Left ventricle myocardium inferior (tissue), 1 donor: ENCODE data around the gene CEP152. TPM values are rescaled to one million over a fixed set of nuclear protein-coding genes. Genes with fewer than 3 reads are reported as not detected.

ENCODE experiments used
- DNase-seq: peaks from one replicate; pipeline ENCODE4 v3.0.0-alpha.2; 2020
- H3K27ac ChIP-seq: fragments of 200-600 bp; replicated peaks from 2 replicates; pipeline ENCODE4 v1.8.0; 2021
- H3K27me3 ChIP-seq: fragments of 200-600 bp; 2 replicates; pipeline ENCODE4 v1.8.0; 2021; ENCODE audit warnings: low read depth
- H3K36me3 ChIP-seq: fragments of 200-600 bp; 2 replicates; pipeline ENCODE4 v1.8.0; 2021
- H3K4me1 ChIP-seq: fragments of 200-600 bp; 2 replicates; pipeline ENCODE4 v1.8.0; 2021
- H3K4me3 ChIP-seq: fragments of 200-600 bp; 2 replicates; pipeline ENCODE4 v1.8.0; 2021; ENCODE audit warnings: mild to moderate bottlenecking, moderate library complexity
- H3K9me3 ChIP-seq: fragments of 200-600 bp; replicated peaks from 2 replicates; pipeline ENCODE4 v1.8.0; 2021
- CTCF ChIP-seq: fragments of 200-600 bp; IDR thresholded peaks from 2 replicates; pipeline ENCODE4 v1.8.0; 2021; ENCODE audit warnings: antibody characterized with exemption, mild to moderate bottlenecking, borderline replicate concordance
- intact Hi-C: fragments of 100-400 bp; cut with micrococcal nuclease; formaldehyde crosslinking; loops from one replicate; pipeline ENCODE4 v1.11.0; 2022
- total RNA-seq: library from RNA; stranded (reverse); fragmentation: NEBNext Ultra II Directional; extraction: Animal tissue kit (Norgen Biotek cat#: 25700); gene quantifications from one replicate; pipeline ENCODE4 v1.2.1, GENCODE V29; 2021
- donor health status: DM: no; HTN: yes; CAD: no; lungs with severe emphysema.

Gene CEP152
- total RNA-seq, 1 donor from 2014 or later, result 1.3 TPM

DNA sequence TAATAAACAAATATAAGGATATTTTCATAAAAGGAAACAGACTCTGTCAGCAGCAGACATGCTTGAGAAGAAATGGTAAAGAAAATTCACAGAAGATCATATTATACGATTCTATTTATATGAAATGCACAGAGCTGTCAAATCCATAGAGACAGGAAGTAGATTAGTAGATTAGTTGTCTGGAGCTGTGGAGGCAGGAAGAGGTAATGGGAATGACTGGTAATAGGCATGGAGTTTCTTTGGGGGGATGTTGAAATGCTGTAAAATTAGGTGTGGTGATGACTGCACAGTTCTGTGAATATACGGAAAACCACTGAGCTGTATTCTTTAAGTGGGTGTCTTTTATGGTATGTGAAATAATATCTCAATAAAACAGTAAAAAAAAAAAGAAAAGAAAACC, 35.3 kb downstream of the CEP152 start:
- Histone ChIP-seq H3K27me3 (no peaks in the 10 kb centered on the region), H3K4me3 (no peak overlapping the region), H3K27ac (no peak overlapping the region), H3K9me3 (peaks cover 11% of the 10 kb centered on the region), H3K4me1 (no peaks in the 10 kb centered on the region), H3K36me3 (peaks cover 11% of the 10 kb centered on the region)
- intact Hi-C loops, result no loop called here
- no peak for DNase-seq
- no peak for TF ChIP-seq CTCF

GRCh38 chr15:48774484-48774883, 36.4 kb downstream of the CEP152 start:
- H3K27ac ChIP-seq, result no peak overlapping the region
- intact Hi-C loops, result no loop called here
- H3K36me3 ChIP-seq, result peaks cover 9% of the 10 kb centered on the region
- no peak overlapping the region for H3K4me3 ChIP-seq
- no peak for DNase-seq
- H3K9me3 ChIP-seq, result peaks cover 11% of the 10 kb centered on the region
- H3K27me3 ChIP-seq, result no peaks in the 10 kb centered on the region
- H3K4me1 ChIP-seq, result no peaks in the 10 kb centered on the region
- no peak for TF ChIP-seq CTCF

- intact Hi-C loops, result no loop called here
- no peak for DNase-seq
- Histone ChIP-seq H3K4me3 (no peak overlapping the region), H3K27ac (no peak overlapping the region), H3K4me1 (no peaks in the 10 kb centered on the region), H3K9me3 (no peaks in the 10 kb centered on the region), H3K36me3 (peaks cover 18% of the 10 kb centered on the region), H3K27me3 (no peaks in the 10 kb centered on the region)
- TF ChIP-seq CTCF, result no peak
Observed at GRCh38 chr15:48766196-48766595, 44.7 kb downstream of the CEP152 start.

GRCh38 chr15:48765022-48765421, 45.8 kb downstream of the CEP152 start:
- Histone ChIP-seq H3K36me3 (peaks cover 18% of the 10 kb centered on the region), H3K9me3 (no peaks in the 10 kb centered on the region), H3K4me3 (no peak overlapping the region), H3K4me1 (no peaks in the 10 kb centered on the region), H3K27me3 (no peaks in the 10 kb centered on the region), H3K27ac (no peak overlapping the region)
- no peak for TF ChIP-seq CTCF
- no peak for DNase-seq
- intact Hi-C loops, result no loop called here

- no peak for TF ChIP-seq CTCF
- Histone ChIP-seq H3K36me3 (peaks cover 5% of the 10 kb centered on the region), H3K4me1 (no peaks in the 10 kb centered on the region), H3K9me3 (no peaks in the 10 kb centered on the region), H3K27ac (no peak overlapping the region), H3K4me3 (no peak overlapping the region), H3K27me3 (no peaks in the 10 kb centered on the region)
- DNase-seq, result no peak
- intact Hi-C loops, result no loop called here
Observed at GRCh38 chr15:48761393-48762158, 49.3 kb downstream of the CEP152 start.
